Endodermal cell (in vitro differentiated cells): ENCODE data around the gene CTU2. TPM values are rescaled to one million over a fixed set of nuclear protein-coding genes. Genes with fewer than 3 reads are reported as not detected.

Experiments used
- DNase-seq: peaks from one replicate; pipeline ENCODE4 v3.0.0-alpha.2; 2017
- H3K27ac ChIP-seq: 2 replicates; pipeline ENCODE4 v1.5.1; 2013; ENCODE audit warnings: mild to moderate bottlenecking, low read depth, low read length, moderate library complexity
- H3K27me3 ChIP-seq: 2 replicates; pipeline ENCODE4 v1.6.1; 2013; ENCODE audit warnings: mild to moderate bottlenecking, low read length, moderate library complexity; ENCODE audit not compliant: insufficient read depth, control insufficient read depth, poor library complexity, severe bottlenecking
- H3K36me3 ChIP-seq: 2 replicates; pipeline ENCODE4 v1.7.0; 2013; ENCODE audit warnings: mild to moderate bottlenecking, low read length, moderate library complexity; ENCODE audit not compliant: control insufficient read depth, insufficient read depth
- H3K4me1 ChIP-seq: one replicate; pipeline ENCODE4 v1.7.0; 2013; ENCODE audit warnings: low read length; ENCODE audit not compliant: control insufficient read depth, insufficient read depth
- H3K4me3 ChIP-seq: 2 replicates; pipeline ENCODE4 v1.5.1; 2013; ENCODE audit warnings: mild to moderate bottlenecking, low read length, moderate library complexity
- H3K9ac ChIP-seq: 2 replicates; pipeline ENCODE4 v1.6.1; 2013; ENCODE audit warnings: mild to moderate bottlenecking, low read length, moderate library complexity; ENCODE audit not compliant: poor library complexity, severe bottlenecking; ENCODE audit errors: extremely low read depth
- H3K9me3 ChIP-seq: 2 replicates; pipeline ENCODE4 v1.6.1; 2013; ENCODE audit warnings: mild to moderate bottlenecking, low read length, moderate library complexity; ENCODE audit not compliant: control insufficient read depth
- H3K27ac Mint-ChIP-seq: 2 replicates; pipeline ENCODE4 v1.8.0; 2020; ENCODE audit warnings: mixed read lengths
- H3K27me3 Mint-ChIP-seq: 2 replicates; pipeline ENCODE4 v1.8.0; 2021; ENCODE audit warnings: mild to moderate bottlenecking, mixed read lengths; ENCODE audit not compliant: insufficient read depth
- H3K36me3 Mint-ChIP-seq: 2 replicates; pipeline ENCODE4 v1.8.0; 2020; ENCODE audit warnings: low read depth, mixed read lengths
- H3K4me1 Mint-ChIP-seq: 2 replicates; pipeline ENCODE4 v1.8.0; 2020; ENCODE audit warnings: mixed read lengths
- H3K4me3 Mint-ChIP-seq: 2 replicates; pipeline ENCODE4 v1.8.0; 2020; ENCODE audit warnings: mild to moderate bottlenecking, moderate library complexity, mixed read lengths
- H3K9me3 Mint-ChIP-seq: 2 replicates; pipeline ENCODE4 v1.8.0; 2020; ENCODE audit warnings: mild to moderate bottlenecking, mixed read lengths
- WGBS, 2 experiments: methylation state at CpG; one replicate each; pipeline versions ENCODE4 v1.1.5 to v1.1.7; 2013; ENCODE audit warnings: missing lambda C conversion rate in 2 of 2, mixed read lengths in 1 of 2; ENCODE audit not compliant: insufficient coverage in 1 of 2, insufficient read length in 1 of 2; 5-methylcytosine and 5-hydroxymethylcytosine counted together
- total RNA-seq, 2 donors: library from RNA; stranded (reverse); fragmentation: NEBNext Ultra II Directional in 1 of 2; extraction: Animal tissue kit (Norgen Biotek cat#: 25700) in 1 of 2; gene quantifications; 2 replicates in 1 of 2; 3 replicates in 1 of 2; pipeline ENCODE4 v1.2.1, GENCODE V29; 2021
- TF ChIP-seq, protein P1 (sequence below): fragments of 200-600 bp; sonication (generic); conservative IDR thresholded peaks from 2 replicates; pipeline ENCODE4 v1.5.0; 2021; ENCODE audit warnings: antibody characterized with exemption, mild to moderate bottlenecking

CTU2 gene
- total RNA-seq, 2 donors from 2014 or later: 16.7 to 24.3 TPM

- 87 to 93% methylated on average over 12 to 13 of the region's 13 CpGs for WGBS, 2 experiments
These were observed 26.6 kb downstream of the CTU2 start for GRCh38 chr16:88732961-88733294.

DNA sequence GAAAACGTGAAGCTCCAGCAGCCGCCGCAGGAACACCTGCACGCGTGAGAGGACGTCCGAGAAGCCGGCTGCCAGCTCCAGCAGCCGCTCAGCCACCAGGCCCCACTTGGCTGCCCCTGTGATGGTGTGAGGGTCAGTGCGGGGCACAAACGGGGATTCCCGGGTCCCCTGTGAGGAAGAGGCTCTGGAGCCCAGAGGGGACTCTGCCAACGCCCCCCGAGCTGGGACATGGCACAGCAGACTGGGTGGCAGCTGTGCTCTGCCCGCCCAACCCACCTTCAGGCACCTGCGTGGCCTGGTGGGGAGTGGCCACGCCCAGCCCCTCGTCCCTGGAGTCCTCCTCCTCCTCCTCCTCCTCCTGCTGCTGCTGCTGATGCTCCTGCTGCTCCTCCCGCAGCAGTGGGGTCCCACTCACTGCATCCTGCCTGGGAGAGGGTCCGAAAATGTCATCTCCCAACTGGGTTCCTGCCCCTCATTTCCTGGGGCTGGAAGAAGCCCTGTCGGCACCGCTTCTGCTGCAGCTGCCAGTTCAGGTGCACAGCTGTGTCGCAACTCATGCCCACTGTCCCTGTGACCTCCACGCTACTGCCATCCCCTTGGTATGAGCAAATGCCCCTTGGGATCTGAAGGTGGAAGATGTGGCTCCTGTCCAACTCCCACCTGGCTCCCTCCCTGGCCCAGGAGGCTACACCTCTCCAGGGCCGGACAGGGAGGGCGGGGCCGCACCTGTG is 27.5 kb downstream of the CTU2 start:
- H3K36me3 ChIP-seq: peaks cover 14% of the 10 kb centered on the region
- no peak overlapping the region for H3K27ac Mint-ChIP-seq
- no peak overlapping the region for H3K9ac ChIP-seq
- no peaks in the 10 kb centered on the region for H3K4me1 ChIP-seq
- H3K27me3 ChIP-seq: no peaks in the 10 kb centered on the region
- no peak overlapping the region for H3K27ac ChIP-seq
- TF ChIP-seq, protein P1, sequence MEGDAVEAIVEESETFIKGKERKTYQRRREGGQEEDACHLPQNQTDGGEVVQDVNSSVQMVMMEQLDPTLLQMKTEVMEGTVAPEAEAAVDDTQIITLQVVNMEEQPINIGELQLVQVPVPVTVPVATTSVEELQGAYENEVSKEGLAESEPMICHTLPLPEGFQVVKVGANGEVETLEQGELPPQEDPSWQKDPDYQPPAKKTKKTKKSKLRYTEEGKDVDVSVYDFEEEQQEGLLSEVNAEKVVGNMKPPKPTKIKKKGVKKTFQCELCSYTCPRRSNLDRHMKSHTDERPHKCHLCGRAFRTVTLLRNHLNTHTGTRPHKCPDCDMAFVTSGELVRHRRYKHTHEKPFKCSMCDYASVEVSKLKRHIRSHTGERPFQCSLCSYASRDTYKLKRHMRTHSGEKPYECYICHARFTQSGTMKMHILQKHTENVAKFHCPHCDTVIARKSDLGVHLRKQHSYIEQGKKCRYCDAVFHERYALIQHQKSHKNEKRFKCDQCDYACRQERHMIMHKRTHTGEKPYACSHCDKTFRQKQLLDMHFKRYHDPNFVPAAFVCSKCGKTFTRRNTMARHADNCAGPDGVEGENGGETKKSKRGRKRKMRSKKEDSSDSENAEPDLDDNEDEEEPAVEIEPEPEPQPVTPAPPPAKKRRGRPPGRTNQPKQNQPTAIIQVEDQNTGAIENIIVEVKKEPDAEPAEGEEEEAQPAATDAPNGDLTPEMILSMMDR: no peak
- H3K4me3 ChIP-seq: no peak overlapping the region
- H3K4me3 Mint-ChIP-seq: no peak overlapping the region
- WGBS, 2 experiments: 89 to 92% methylated on average over 21 to 27 of the region's 27 CpGs
- H3K27me3 Mint-ChIP-seq: no peaks in the 10 kb centered on the region
- peaks cover 14% of the 10 kb centered on the region for H3K36me3 Mint-ChIP-seq
- H3K9me3 Mint-ChIP-seq: no peaks in the 10 kb centered on the region
- DNase-seq: no peak
- no peaks in the 10 kb centered on the region for H3K9me3 ChIP-seq
- H3K4me1 Mint-ChIP-seq: no peaks in the 10 kb centered on the region

More at GRCh38 chr16:88732961-88733294, 26.6 kb downstream of the CTU2 start:
- no peak overlapping the region for H3K4me3 ChIP-seq
- no peaks in the 10 kb centered on the region for H3K9me3 ChIP-seq
- TF ChIP-seq, protein P1: no peak
- Mint-ChIP-seq H3K27me3 (no peaks in the 10 kb centered on the region), H3K27ac (no peak overlapping the region), H3K9me3 (no peaks in the 10 kb centered on the region), H3K4me1 (no peaks in the 10 kb centered on the region), H3K36me3 (peaks cover 14% of the 10 kb centered on the region), H3K4me3 (no peak overlapping the region)
- DNase-seq: no peak
- no peaks in the 10 kb centered on the region for H3K27me3 ChIP-seq
- H3K9ac ChIP-seq: no peak overlapping the region
- no peak overlapping the region for H3K27ac ChIP-seq
- no peaks in the 10 kb centered on the region for H3K4me1 ChIP-seq
- H3K36me3 ChIP-seq: peaks cover 14% of the 10 kb centered on the region

- no peak overlapping the region for H3K4me3 Mint-ChIP-seq
These were observed 28.0 kb downstream of the CTU2 start for GRCh38 chr16:88734361-88734728.

More at GRCh38 chr16:88734361-88734728, 28.0 kb downstream of the CTU2 start:
- TF ChIP-seq, protein P1: no peak
- Mint-ChIP-seq H3K27me3 (no peaks in the 10 kb centered on the region), H3K27ac (no peak overlapping the region), H3K36me3 (peaks cover 14% of the 10 kb centered on the region), H3K4me1 (no peaks in the 10 kb centered on the region), H3K9me3 (no peaks in the 10 kb centered on the region)
- H3K36me3 ChIP-seq: peaks cover 14% of the 10 kb centered on the region
- no peaks in the 10 kb centered on the region for H3K9me3 ChIP-seq
- 95 to 98% methylated on average over 19 to 23 of the region's 23 CpGs for WGBS, 2 experiments
- DNase-seq: no peak
- H3K9ac ChIP-seq: no peak overlapping the region
- H3K27me3 ChIP-seq: no peaks in the 10 kb centered on the region
- H3K4me1 ChIP-seq: no peaks in the 10 kb centered on the region
- no peak overlapping the region for H3K27ac ChIP-seq
- H3K4me3 ChIP-seq: no peak overlapping the region
